Endothelial cell (in vitro differentiated cells): ENCODE results near the gene GAB1. TPM values are rescaled to one million over a fixed set of nuclear protein-coding genes. Genes with fewer than 3 reads are reported as not detected.

ENCODE experiments used
- DNase-seq: peaks from one replicate; pipeline ENCODE4 v3.0.0; 2021; ENCODE audit warnings: low spot score
- H3K27ac Mint-ChIP-seq: one replicate; pipeline ENCODE4 v1.8.0; 2021; ENCODE audit warnings: mixed read lengths, inconsistent platforms; ENCODE audit not compliant: unreplicated experiment
- H3K27me3 Mint-ChIP-seq: one replicate; pipeline ENCODE4 v1.8.0; 2021; ENCODE audit warnings: mild to moderate bottlenecking, moderate library complexity, mixed read lengths, inconsistent platforms; ENCODE audit not compliant: unreplicated experiment
- H3K36me3 Mint-ChIP-seq: one replicate; pipeline ENCODE4 v1.8.0; 2021; ENCODE audit warnings: mild to moderate bottlenecking, low read depth, mixed read lengths, inconsistent platforms; ENCODE audit not compliant: unreplicated experiment
- H3K4me1 Mint-ChIP-seq: one replicate; pipeline ENCODE4 v1.8.0; 2021; ENCODE audit warnings: mild to moderate bottlenecking, mixed read lengths, inconsistent platforms; ENCODE audit not compliant: unreplicated experiment
- H3K4me3 Mint-ChIP-seq: one replicate; pipeline ENCODE4 v1.8.0; 2021; ENCODE audit warnings: mild to moderate bottlenecking, mixed read lengths, inconsistent platforms; ENCODE audit not compliant: unreplicated experiment
- H3K9me3 Mint-ChIP-seq: one replicate; pipeline ENCODE4 v1.8.0; 2021; ENCODE audit warnings: mixed read lengths, inconsistent platforms; ENCODE audit not compliant: unreplicated experiment
- total RNA-seq: library from RNA; stranded (reverse); fragmentation: NEBNext Ultra II Directional; extraction: Animal tissue kit (Norgen Biotek cat#: 25700); gene quantifications from one replicate; pipeline ENCODE4 v1.2.1, GENCODE V29; 2021; ENCODE audit not compliant: unreplicated experiment
- TF ChIP-seq, protein P1 (sequence below): fragments of 200-600 bp; sonication (generic); IDR thresholded peaks from one replicate; pipeline ENCODE4 v1.5.0; 2021; ENCODE audit warnings: antibody characterized with exemption; ENCODE audit not compliant: unreplicated experiment

Gene GAB1
- total RNA-seq, 1 donor from 2014 or later = 51.8 TPM

DNA sequence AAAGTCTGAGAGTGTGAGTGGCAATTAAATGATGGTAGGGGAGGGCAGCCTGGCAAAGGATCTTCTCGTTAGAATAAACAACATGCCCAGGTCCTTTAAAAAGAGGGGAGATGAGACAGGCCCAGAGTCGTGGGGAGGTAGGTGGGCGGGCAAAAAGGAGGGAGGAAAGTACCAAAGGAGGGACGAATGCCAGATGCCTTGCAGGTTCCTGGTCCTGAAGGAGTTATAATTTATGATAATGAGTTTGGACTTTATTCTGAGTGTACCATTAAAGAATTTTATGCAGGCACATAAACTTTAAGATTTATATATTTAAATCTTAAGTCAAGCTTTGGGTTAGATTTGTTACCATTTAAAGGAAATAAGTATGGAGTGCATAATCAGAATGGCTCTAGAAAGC lies 114.5 kb downstream of the GAB1 start:
- Mint-ChIP-seq H3K36me3 (peaks cover 8% of the 10 kb centered on the region), H3K4me1 (peaks cover 2% of the 10 kb centered on the region)
- TF ChIP-seq, protein P1, sequence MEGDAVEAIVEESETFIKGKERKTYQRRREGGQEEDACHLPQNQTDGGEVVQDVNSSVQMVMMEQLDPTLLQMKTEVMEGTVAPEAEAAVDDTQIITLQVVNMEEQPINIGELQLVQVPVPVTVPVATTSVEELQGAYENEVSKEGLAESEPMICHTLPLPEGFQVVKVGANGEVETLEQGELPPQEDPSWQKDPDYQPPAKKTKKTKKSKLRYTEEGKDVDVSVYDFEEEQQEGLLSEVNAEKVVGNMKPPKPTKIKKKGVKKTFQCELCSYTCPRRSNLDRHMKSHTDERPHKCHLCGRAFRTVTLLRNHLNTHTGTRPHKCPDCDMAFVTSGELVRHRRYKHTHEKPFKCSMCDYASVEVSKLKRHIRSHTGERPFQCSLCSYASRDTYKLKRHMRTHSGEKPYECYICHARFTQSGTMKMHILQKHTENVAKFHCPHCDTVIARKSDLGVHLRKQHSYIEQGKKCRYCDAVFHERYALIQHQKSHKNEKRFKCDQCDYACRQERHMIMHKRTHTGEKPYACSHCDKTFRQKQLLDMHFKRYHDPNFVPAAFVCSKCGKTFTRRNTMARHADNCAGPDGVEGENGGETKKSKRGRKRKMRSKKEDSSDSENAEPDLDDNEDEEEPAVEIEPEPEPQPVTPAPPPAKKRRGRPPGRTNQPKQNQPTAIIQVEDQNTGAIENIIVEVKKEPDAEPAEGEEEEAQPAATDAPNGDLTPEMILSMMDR = no peak

GRCh38 chr4:143455211-143455610 lies 118.5 kb downstream of the GAB1 start:
- Mint-ChIP-seq H3K9me3 (no peaks in the 10 kb centered on the region), H3K27me3 (peaks cover 2% of the 10 kb centered on the region), H3K27ac (no peak overlapping the region), H3K4me3 (no peak overlapping the region), H3K36me3 (peaks cover 8% of the 10 kb centered on the region), H3K4me1 (peaks cover 2% of the 10 kb centered on the region)
- TF ChIP-seq, protein P1 = no peak
- DNase-seq = no peak

More for the DNA sequence above, 114.5 kb downstream of the GAB1 start:
- Mint-ChIP-seq H3K27me3 (peaks cover 2% of the 10 kb centered on the region), H3K9me3 (no peaks in the 10 kb centered on the region), H3K4me3 (no peak overlapping the region), H3K27ac (no peak overlapping the region)
- DNase-seq = no peak

GRCh38 chr4:143458966-143459365 lies 122.3 kb downstream of the GAB1 start:
- H3K27ac Mint-ChIP-seq = no peak overlapping the region
- no peaks in the 10 kb centered on the region for H3K4me1 Mint-ChIP-seq
- H3K27me3 Mint-ChIP-seq = no peaks in the 10 kb centered on the region
- no peak overlapping the region for H3K4me3 Mint-ChIP-seq
- no peak for DNase-seq
- peaks cover 12% of the 10 kb centered on the region for H3K36me3 Mint-ChIP-seq
- no peaks in the 10 kb centered on the region for H3K9me3 Mint-ChIP-seq
- TF ChIP-seq, protein P1 = no peak

DNA sequence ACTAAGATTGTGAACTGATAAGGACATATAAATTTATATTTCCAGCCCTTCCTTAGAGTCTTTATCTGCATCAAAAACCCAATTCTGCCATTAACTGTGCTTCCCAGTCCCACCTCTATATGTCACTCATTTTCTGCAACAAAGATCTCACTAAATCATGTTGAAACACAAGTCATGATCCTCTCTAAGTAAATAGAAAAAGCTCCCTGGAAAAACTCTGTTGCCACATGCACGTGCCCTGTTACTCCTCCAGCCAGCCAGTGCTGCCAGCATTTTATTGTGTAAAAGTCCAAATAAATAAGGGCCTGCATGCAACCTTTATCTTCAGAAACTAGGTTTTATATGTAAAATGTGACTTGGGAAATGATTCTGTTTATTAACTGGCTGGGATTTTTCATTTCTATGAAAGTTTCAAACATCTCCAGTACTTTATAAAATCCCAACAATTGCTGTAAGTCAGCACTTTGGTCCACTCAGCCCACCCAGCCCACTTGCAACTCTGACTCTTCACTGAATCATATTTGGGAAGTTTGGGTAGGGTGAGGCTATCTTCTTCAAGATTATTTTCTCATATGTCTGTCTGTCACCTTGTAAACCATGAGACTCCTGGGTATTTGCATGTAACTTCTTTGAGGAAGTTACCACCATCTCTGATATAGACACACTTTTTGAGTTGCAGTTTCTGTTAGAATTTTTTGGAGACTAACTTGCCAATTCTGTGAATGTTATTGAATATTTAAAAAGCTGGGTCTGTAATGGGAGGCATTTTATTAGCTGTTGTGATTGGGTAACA lies 136.9 kb downstream of the GAB1 start:
- H3K36me3 Mint-ChIP-seq = peaks cover 16% of the 10 kb centered on the region
- no peak overlapping the region for H3K27ac Mint-ChIP-seq
- H3K9me3 Mint-ChIP-seq = no peaks in the 10 kb centered on the region
- peaks cover 8% of the 10 kb centered on the region for H3K4me1 Mint-ChIP-seq
- no peaks in the 10 kb centered on the region for H3K27me3 Mint-ChIP-seq
- DNase-seq = no peak
- TF ChIP-seq, protein P1 = no peak
- no peak overlapping the region for H3K4me3 Mint-ChIP-seq

DNA sequence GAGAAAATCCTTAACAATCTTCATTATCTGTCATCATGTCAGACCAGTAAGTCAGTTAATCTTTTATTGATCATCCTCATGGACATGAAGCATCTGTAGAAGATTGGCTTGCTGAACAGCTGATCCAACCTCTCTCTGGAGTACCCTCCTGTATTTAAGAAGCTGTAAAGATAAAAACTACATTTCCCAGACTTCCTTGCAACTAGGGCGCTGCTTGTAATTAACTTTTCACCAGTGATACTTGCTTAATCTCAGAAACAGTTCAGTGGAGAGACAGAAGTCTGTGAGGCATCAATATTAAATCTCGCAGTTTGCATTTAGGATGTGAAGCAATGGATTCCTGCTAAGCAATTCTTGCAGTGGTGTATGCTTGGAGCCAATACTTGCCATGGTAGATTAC lies 140.8 kb downstream of the GAB1 start:
- Mint-ChIP-seq H3K27ac (no peak overlapping the region), H3K4me1 (peaks cover 20% of the 10 kb centered on the region), H3K9me3 (no peaks in the 10 kb centered on the region), H3K4me3 (no peak overlapping the region), H3K36me3 (peaks cover 10% of the 10 kb centered on the region), H3K27me3 (peaks cover 2% of the 10 kb centered on the region)
- TF ChIP-seq, protein P1 = no peak
- DNase-seq = no peak
